GM23338 (cell line): ENCODE results near the gene STAT4. TPM values are rescaled to one million over a fixed set of nuclear protein-coding genes. Genes with fewer than 3 reads are reported as not detected.

ENCODE experiments used
- ATAC-seq: fragments of 200-7000 bp; cut with Tn5 transposase; 3 replicates; pipeline ENCODE4 v1.9.1; 2020
- DNase-seq: peaks from one replicate; pipeline ENCODE4 v3.0.0-alpha.2; 2015; ENCODE audit warnings: low spot score
- H2AFZ ChIP-seq: fragments of 200-600 bp; sonication (generic); 2 replicates; pipeline ENCODE4 v1.8.0; 2016; ENCODE audit warnings: antibody characterized with exemption, mild to moderate bottlenecking, moderate library complexity
- H3F3A ChIP-seq: fragments of 200-600 bp; sonication (generic); replicated peaks from 2 replicates; pipeline ENCODE4 v1.8.0; 2017; ENCODE audit warnings: antibody characterized with exemption, mixed run types, low read depth
- H3K27ac ChIP-seq: fragments of 200-600 bp; sonication (generic); 2 replicates; pipeline ENCODE4 v1.6.1; 2016; ENCODE audit warnings: low read depth
- H3K27me3 ChIP-seq: fragments of 200-600 bp; sonication (generic); 2 replicates; pipeline ENCODE4 v1.8.0; 2016; ENCODE audit warnings: mild to moderate bottlenecking, mixed run types, moderate library complexity; ENCODE audit not compliant: insufficient read depth
- H3K36me3 ChIP-seq: fragments of 200-600 bp; sonication (generic); 2 replicates; pipeline ENCODE4 v1.8.0; 2016; ENCODE audit warnings: mild to moderate bottlenecking; ENCODE audit not compliant: insufficient read depth
- H3K4me1 ChIP-seq: fragments of 200-600 bp; sonication (generic); 2 replicates; pipeline ENCODE4 v1.8.0; 2016; ENCODE audit warnings: mild to moderate bottlenecking, moderate library complexity; ENCODE audit not compliant: insufficient read depth
- H3K4me2 ChIP-seq: fragments of 200-600 bp; sonication (generic); 2 replicates; pipeline ENCODE4 v1.7.1; 2017; ENCODE audit warnings: mixed run types
- H3K4me3 ChIP-seq: fragments of 200-600 bp; sonication (generic); 2 replicates; pipeline ENCODE4 v1.6.1; 2016; ENCODE audit warnings: mixed run types
- H3K79me2 ChIP-seq: fragments of 200-600 bp; sonication (generic); replicated peaks from 2 replicates; pipeline ENCODE4 v1.8.0; 2017; ENCODE audit warnings: mild to moderate bottlenecking; ENCODE audit not compliant: insufficient read depth
- H3K9me2 ChIP-seq: fragments of 200-600 bp; sonication (generic); 2 replicates; pipeline ENCODE4 v1.8.0; 2017; ENCODE audit not compliant: insufficient read depth
- H4K20me1 ChIP-seq: fragments of 200-600 bp; sonication (generic); replicated peaks from 2 replicates; pipeline ENCODE4 v1.8.0; 2017; ENCODE audit warnings: mild to moderate bottlenecking; ENCODE audit not compliant: insufficient read depth
- H3K27ac Mint-ChIP-seq: 2 replicates; pipeline ENCODE4 v1.8.0; 2020; ENCODE audit warnings: inconsistent platforms, mild to moderate bottlenecking, moderate library complexity, mixed read lengths
- H3K27me3 Mint-ChIP-seq: 3 replicates; pipeline ENCODE4 v1.8.0; 2022; ENCODE audit warnings: low read depth, mild to moderate bottlenecking, moderate library complexity, mixed read lengths, inconsistent platforms; ENCODE audit not compliant: insufficient read depth, poor library complexity
- H3K36me3 Mint-ChIP-seq: 3 replicates; pipeline ENCODE4 v1.8.0; 2021; ENCODE audit warnings: low read depth, mild to moderate bottlenecking, inconsistent platforms, moderate library complexity, mixed read lengths
- H3K4me1 Mint-ChIP-seq: 3 replicates; pipeline ENCODE4 v1.8.0; 2020; ENCODE audit warnings: mild to moderate bottlenecking, inconsistent platforms, mixed read lengths
- H3K4me3 Mint-ChIP-seq: 3 replicates; pipeline ENCODE4 v1.8.0; 2021; ENCODE audit warnings: moderate library complexity, mild to moderate bottlenecking, inconsistent platforms, mixed read lengths
- H3K9me3 Mint-ChIP-seq: 3 replicates; pipeline ENCODE4 v1.8.0; 2020; ENCODE audit warnings: moderate library complexity, mild to moderate bottlenecking, inconsistent platforms, mixed read lengths
- CREB1 ChIP-seq: fragments of 250-450 bp; sonication (Bioruptor Pico); IDR thresholded peaks from 2 replicates; pipeline ENCODE4 v1.5.0; 2020; ENCODE audit warnings: low read depth, mild to moderate bottlenecking, moderate library complexity
- EZH2 ChIP-seq: fragments of 200-600 bp; sonication (generic); IDR thresholded peaks from one replicate; pipeline ENCODE4 v1.8.0; 2017; ENCODE audit warnings: antibody characterized with exemption, mild to moderate bottlenecking, low read depth; ENCODE audit not compliant: unreplicated experiment
- NANOG ChIP-seq: IDR thresholded peaks from 2 replicates; pipeline ENCODE4 v1.6.1; 2016; ENCODE audit warnings: antibody characterized with exemption, borderline replicate concordance
- POLR2AphosphoS5 ChIP-seq: IDR thresholded peaks from 2 replicates; pipeline ENCODE4 v1.6.1; 2016; ENCODE audit warnings: antibody characterized with exemption, low read depth
- STAT1 ChIP-seq: IDR thresholded peaks from one replicate; pipeline ENCODE4 v1.6.1; 2016; ENCODE audit warnings: antibody characterized with exemption; ENCODE audit not compliant: unreplicated experiment
- ZNF331 ChIP-seq: fragments of 250-450 bp; sonication (Bioruptor Pico); IDR thresholded peaks from 2 replicates; pipeline ENCODE4 v1.5.0; 2020; ENCODE audit warnings: low read depth, mild to moderate bottlenecking, moderate library complexity
- polyA plus RNA-seq: library from polyadenylated mRNA; unstranded; fragments of >200 nt; fragmentation: Nextera tagmentation; extraction: Ambion mirVana; gene quantifications from 2 replicates; pipeline ENCODE4 v1.2.1, GENCODE V29; 2016
- total RNA-seq: library from RNA; depleted of rRNA; stranded (reverse); fragments of >200 nt; shearing (Covaris generic); gene quantifications from 2 replicates; pipeline ENCODE4 v1.2.3, GENCODE V29; 2014
- TF ChIP-seq, protein P1 (sequence below): IDR thresholded peaks from one replicate; pipeline ENCODE4 v1.6.1; 2018; ENCODE audit warnings: antibody characterized with exemption; ENCODE audit not compliant: unreplicated experiment

Gene STAT4
- total and polyA plus RNA-seq, 2 experiments from 2014 or later = 0.52 to 0.86 TPM

DNA sequence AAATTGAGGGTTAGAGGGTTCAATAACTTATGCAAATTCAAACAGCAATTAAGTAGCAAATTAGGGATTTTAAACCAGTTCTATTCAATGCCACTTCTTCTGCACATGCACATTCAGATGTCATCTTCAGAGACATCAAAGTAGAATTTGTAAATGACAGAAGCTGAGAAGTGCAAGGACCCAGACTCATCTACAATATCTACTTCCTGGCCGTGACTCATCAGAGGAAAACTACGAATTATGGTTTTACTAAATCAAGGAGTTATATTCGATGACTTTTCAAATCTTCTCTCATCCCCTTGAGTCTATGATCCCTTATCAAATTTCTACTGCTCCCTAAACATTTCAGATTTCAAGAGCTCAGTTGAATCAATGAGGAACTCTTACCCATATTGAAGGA is 20.0 kb upstream of the STAT4 start:
- Mint-ChIP-seq H3K36me3 (no peaks in the 10 kb centered on the region), H3K27me3 (peaks cover 2% of the 10 kb centered on the region), H3K9me3 (no peaks in the 10 kb centered on the region), H3K27ac (no peak overlapping the region), H3K4me1 (peaks cover 13% of the 10 kb centered on the region), H3K4me3 (no peak overlapping the region)
- DNase-seq = no peak
- Histone ChIP-seq H3K9me2 (no peaks in the 10 kb centered on the region), H3K4me3 (no peak overlapping the region), H4K20me1 (no peaks in the 10 kb centered on the region), H3K79me2 (no peaks in the 10 kb centered on the region), H3K27ac (no peak overlapping the region), H2AFZ (no peak overlapping the region), H3K36me3 (no peaks in the 10 kb centered on the region), H3K4me2 (no peak overlapping the region), H3K4me1 (peaks cover 8% of the 10 kb centered on the region), H3K27me3 (no peaks in the 10 kb centered on the region), H3F3A (no peaks in the 10 kb centered on the region)
- no peak for TF ChIP-seq ZNF331 (CRISPR knock-in tag)
- TF ChIP-seq CREB1 = no peak
- TF ChIP-seq POLR2AphosphoS5 = no peak
- TF ChIP-seq EZH2 = no peak
- TF ChIP-seq NANOG = no peak
- no peak for TF ChIP-seq STAT1
- ATAC-seq = no peak

- no peak for TF ChIP-seq NANOG
- TF ChIP-seq, protein P1, sequence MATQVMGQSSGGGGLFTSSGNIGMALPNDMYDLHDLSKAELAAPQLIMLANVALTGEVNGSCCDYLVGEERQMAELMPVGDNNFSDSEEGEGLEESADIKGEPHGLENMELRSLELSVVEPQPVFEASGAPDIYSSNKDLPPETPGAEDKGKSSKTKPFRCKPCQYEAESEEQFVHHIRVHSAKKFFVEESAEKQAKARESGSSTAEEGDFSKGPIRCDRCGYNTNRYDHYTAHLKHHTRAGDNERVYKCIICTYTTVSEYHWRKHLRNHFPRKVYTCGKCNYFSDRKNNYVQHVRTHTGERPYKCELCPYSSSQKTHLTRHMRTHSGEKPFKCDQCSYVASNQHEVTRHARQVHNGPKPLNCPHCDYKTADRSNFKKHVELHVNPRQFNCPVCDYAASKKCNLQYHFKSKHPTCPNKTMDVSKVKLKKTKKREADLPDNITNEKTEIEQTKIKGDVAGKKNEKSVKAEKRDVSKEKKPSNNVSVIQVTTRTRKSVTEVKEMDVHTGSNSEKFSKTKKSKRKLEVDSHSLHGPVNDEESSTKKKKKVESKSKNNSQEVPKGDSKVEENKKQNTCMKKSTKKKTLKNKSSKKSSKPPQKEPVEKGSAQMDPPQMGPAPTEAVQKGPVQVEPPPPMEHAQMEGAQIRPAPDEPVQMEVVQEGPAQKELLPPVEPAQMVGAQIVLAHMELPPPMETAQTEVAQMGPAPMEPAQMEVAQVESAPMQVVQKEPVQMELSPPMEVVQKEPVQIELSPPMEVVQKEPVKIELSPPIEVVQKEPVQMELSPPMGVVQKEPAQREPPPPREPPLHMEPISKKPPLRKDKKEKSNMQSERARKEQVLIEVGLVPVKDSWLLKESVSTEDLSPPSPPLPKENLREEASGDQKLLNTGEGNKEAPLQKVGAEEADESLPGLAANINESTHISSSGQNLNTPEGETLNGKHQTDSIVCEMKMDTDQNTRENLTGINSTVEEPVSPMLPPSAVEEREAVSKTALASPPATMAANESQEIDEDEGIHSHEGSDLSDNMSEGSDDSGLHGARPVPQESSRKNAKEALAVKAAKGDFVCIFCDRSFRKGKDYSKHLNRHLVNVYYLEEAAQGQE = no peak
- ATAC-seq = no peak
- no peaks in the 10 kb centered on the region for H3K27me3 ChIP-seq
- DNase-seq = no peak
- peaks cover 8% of the 10 kb centered on the region for H3K4me1 ChIP-seq
- H3K4me3 Mint-ChIP-seq = no peak overlapping the region
- H3K4me3 ChIP-seq = no peak overlapping the region
- no peaks in the 10 kb centered on the region for H3K9me3 Mint-ChIP-seq
- H2AFZ ChIP-seq = no peak overlapping the region
- peaks cover 14% of the 10 kb centered on the region for H3K4me1 Mint-ChIP-seq
- H3K79me2 ChIP-seq = no peaks in the 10 kb centered on the region
- H3K4me2 ChIP-seq = no peak overlapping the region
- H3K9me2 ChIP-seq = no peaks in the 10 kb centered on the region
- peaks cover 2% of the 10 kb centered on the region for H3K27me3 Mint-ChIP-seq
- H3F3A ChIP-seq = no peaks in the 10 kb centered on the region
- H3K27ac ChIP-seq = no peak overlapping the region
- no peak overlapping the region for H3K27ac Mint-ChIP-seq
- no peaks in the 10 kb centered on the region for H4K20me1 ChIP-seq
- no peaks in the 10 kb centered on the region for H3K36me3 Mint-ChIP-seq
- H3K36me3 ChIP-seq = no peaks in the 10 kb centered on the region
Observed at GRCh38 chr2:191170301-191170636, 19.5 kb upstream of the STAT4 start.
